Ishikawa (cell line): ENCODE results near the gene DENND1A.

ENCODE experiments used
- CREB1 ChIP-seq: IDR thresholded peaks from 2 replicates; pipeline ENCODE4 v1.6.1; 2012; ENCODE audit warnings: low read depth
- RAD21 ChIP-seq: IDR thresholded peaks from 2 replicates; pipeline ENCODE4 v1.6.1; 2012; ENCODE audit warnings: low read depth
- YY1 ChIP-seq: IDR thresholded peaks from 2 replicates; pipeline ENCODE4 v1.6.1; 2012; ENCODE audit warnings: low read depth
- TF ChIP-seq, protein P1 (sequence below): IDR thresholded peaks from 2 replicates; pipeline ENCODE4 v1.6.1; 2012

DNA sequence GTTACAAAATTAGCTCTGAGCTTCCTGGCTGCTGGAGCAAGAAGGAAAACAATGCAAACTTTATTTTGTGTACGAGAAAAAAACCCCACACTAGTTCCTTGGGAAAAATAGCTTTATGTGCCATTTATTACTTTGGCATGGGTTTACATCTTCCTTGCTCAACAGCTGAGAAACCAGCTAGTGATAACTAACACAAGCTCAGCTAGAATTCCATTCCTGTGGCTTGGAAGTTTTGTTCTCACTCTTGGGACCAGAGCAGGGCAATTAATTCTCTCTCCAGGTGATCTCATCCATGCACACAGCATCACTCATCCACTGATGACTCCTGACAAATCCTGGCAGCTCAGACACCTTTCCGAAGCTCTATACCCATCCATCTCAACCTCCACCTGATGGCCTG, 469.8 kb downstream of the DENND1A start:
- TF ChIP-seq CREB1 (no peak), YY1 (no peak), RAD21 (no peak)
- TF ChIP-seq, protein P1, sequence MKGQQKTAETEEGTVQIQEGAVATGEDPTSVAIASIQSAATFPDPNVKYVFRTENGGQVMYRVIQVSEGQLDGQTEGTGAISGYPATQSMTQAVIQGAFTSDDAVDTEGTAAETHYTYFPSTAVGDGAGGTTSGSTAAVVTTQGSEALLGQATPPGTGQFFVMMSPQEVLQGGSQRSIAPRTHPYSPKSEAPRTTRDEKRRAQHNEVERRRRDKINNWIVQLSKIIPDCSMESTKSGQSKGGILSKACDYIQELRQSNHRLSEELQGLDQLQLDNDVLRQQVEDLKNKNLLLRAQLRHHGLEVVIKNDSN, result no peak
